Sigmoid colon (tissue), 4 donors: ENCODE results near the gene MAP2K3.

ENCODE experiments used
- POLR2A ChIP-seq, 2 donors: fragments of 450-650 bp; IDR thresholded peaks; one replicate each; pipeline ENCODE4 v1.6.1; 2016; ENCODE audit warnings: antibody characterized with exemption in 2 of 2, mild to moderate bottlenecking in 2 of 2, moderate library complexity in 2 of 2
- POLR2AphosphoS5 ChIP-seq, 4 donors: sonication (generic); formaldehyde crosslinking; IDR thresholded peaks; one replicate each; pipeline ENCODE4 v1.6.1; 2017; ENCODE audit warnings: antibody characterized with exemption in 4 of 4
- TF ChIP-seq, protein P1 (sequence below), 4 experiments: fragments of 450-650 bp in 3 of 4; fragments of 200-600 bp in 1 of 4; IDR thresholded peaks; one replicate each; pipeline ENCODE4 v1.5.1; 2016 to 2019; ENCODE audit warnings: antibody characterized with exemption in 4 of 4, mild to moderate bottlenecking in 3 of 4, moderate library complexity in 2 of 4

- TF ChIP-seq, protein P1, sequence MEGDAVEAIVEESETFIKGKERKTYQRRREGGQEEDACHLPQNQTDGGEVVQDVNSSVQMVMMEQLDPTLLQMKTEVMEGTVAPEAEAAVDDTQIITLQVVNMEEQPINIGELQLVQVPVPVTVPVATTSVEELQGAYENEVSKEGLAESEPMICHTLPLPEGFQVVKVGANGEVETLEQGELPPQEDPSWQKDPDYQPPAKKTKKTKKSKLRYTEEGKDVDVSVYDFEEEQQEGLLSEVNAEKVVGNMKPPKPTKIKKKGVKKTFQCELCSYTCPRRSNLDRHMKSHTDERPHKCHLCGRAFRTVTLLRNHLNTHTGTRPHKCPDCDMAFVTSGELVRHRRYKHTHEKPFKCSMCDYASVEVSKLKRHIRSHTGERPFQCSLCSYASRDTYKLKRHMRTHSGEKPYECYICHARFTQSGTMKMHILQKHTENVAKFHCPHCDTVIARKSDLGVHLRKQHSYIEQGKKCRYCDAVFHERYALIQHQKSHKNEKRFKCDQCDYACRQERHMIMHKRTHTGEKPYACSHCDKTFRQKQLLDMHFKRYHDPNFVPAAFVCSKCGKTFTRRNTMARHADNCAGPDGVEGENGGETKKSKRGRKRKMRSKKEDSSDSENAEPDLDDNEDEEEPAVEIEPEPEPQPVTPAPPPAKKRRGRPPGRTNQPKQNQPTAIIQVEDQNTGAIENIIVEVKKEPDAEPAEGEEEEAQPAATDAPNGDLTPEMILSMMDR (IDR thresholded peaks at IDR 0.05): no peak
- no peak for TF ChIP-seq POLR2A (IDR thresholded peaks at IDR 0.05)
- no peak for TF ChIP-seq POLR2AphosphoS5 (IDR thresholded peaks at IDR 0.05)
Measured at GRCh38 chr17:21292867-21293830, 8.6 kb downstream of the MAP2K3 start.
